Type B pancreatic cell (in vitro differentiated cells): ENCODE data around the gene NFE2L3. TPM values are rescaled to one million over a fixed set of nuclear protein-coding genes. Genes with fewer than 3 reads are reported as not detected.
"Not testable (repeated sequence)": the region's sequence is repeated elsewhere in the genome, so short reads cannot be mapped to it uniquely, and the experiment has no call there.

Experiments
- DNase-seq: peaks from one replicate; pipeline ENCODE4 v3.0.0; 2021; ENCODE audit warnings: mixed read lengths; ENCODE audit not compliant: unreplicated experiment; ENCODE audit errors: extremely low spot score
- H3K27ac Mint-ChIP-seq: 2 replicates; pipeline ENCODE4 v1.8.0; 2021; ENCODE audit warnings: mild to moderate bottlenecking, mixed read lengths
- H3K27me3 Mint-ChIP-seq: 2 replicates; pipeline ENCODE4 v1.8.0; 2021; ENCODE audit warnings: mixed read lengths
- H3K36me3 Mint-ChIP-seq: 2 replicates; pipeline ENCODE4 v1.8.0; 2021; ENCODE audit warnings: mixed read lengths
- H3K4me1 Mint-ChIP-seq: one replicate; pipeline ENCODE4 v1.8.0; 2021; ENCODE audit warnings: mixed read lengths; ENCODE audit not compliant: unreplicated experiment
- H3K4me3 Mint-ChIP-seq: 2 replicates; pipeline ENCODE4 v1.8.0; 2021; ENCODE audit warnings: mild to moderate bottlenecking, mixed read lengths
- H3K9me3 Mint-ChIP-seq: 2 replicates; pipeline ENCODE4 v1.8.0; 2021; ENCODE audit warnings: mixed read lengths
- CTCF ChIP-seq: fragments of 200-600 bp; sonication (generic); conservative IDR thresholded peaks from 2 replicates; pipeline ENCODE4 v1.5.0; 2021; ENCODE audit warnings: antibody characterized with exemption, mild to moderate bottlenecking
- total RNA-seq: library from RNA; stranded (reverse); gene quantifications from 2 replicates; pipeline ENCODE4 v1.2.1, GENCODE V29; 2021; ENCODE audit warnings: low replicate concordance

NFE2L3 gene
- total RNA-seq, 1 donor from 2014 or later: 6.5 TPM

DNA sequence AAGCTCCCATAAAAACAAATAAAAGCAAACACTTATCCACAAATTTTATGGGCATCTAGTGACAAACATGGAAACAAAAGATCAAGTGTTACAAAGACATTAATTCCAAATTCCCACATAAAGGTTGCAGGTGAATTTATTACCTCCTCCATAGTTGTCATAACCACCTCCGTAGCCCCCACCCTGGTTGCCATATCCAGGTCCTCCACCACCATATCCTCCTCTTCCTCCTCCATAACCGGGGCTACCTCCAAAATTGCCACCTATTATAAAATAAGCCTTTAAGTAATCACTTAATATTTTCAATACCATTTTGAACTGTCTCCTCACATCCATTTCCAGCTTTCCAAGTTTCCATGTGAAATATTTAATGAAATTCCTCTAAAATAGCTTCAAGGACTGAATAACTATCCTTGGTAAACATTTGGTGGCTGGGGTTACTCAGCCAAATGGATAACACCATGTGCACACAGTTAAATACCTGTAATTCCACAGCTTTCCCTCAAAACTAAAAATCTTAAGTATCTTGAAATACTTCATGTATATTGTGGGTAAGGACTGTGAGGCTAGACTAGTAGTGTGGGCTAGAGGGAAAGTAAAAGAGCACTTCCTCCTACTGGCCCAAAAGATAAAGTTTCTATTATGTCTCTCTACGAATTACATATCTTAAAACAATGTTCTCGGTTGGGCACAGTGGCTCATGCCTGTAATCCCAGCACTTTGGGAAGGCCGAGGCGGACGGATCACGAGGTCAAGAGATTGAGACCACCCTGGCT is 41.6 kb downstream of the NFE2L3 start:
- Mint-ChIP-seq H3K36me3 (peaks cover 80% of the 10 kb centered on the region), H3K27ac (peak overlapping the region; percentile 76), H3K9me3 (no peaks in the 10 kb centered on the region), H3K4me3 (peak overlapping the region; percentile 70), H3K27me3 (no peaks in the 10 kb centered on the region), H3K4me1 (peaks cover 44% of the 10 kb centered on the region)
- DNase-seq: no peak
- TF ChIP-seq CTCF: no peak

GRCh38 chr7:26194764-26195163 is 42.8 kb downstream of the NFE2L3 start:
- not testable (repeated sequence) for H3K27ac Mint-ChIP-seq, H3K4me3 Mint-ChIP-seq, H3K27me3 Mint-ChIP-seq, DNase-seq, H3K9me3 Mint-ChIP-seq
- H3K36me3 Mint-ChIP-seq: peaks cover 81% of the 10 kb centered on the region
- peaks cover 44% of the 10 kb centered on the region for H3K4me1 Mint-ChIP-seq

- H3K4me1 Mint-ChIP-seq: peaks cover 44% of the 10 kb centered on the region
- no peak for TF ChIP-seq CTCF
- no peak for DNase-seq
- no peak overlapping the region for H3K4me3 Mint-ChIP-seq
- H3K36me3 Mint-ChIP-seq: peaks cover 80% of the 10 kb centered on the region
- no peaks in the 10 kb centered on the region for H3K27me3 Mint-ChIP-seq
- H3K27ac Mint-ChIP-seq: no peak overlapping the region
- H3K9me3 Mint-ChIP-seq: no peaks in the 10 kb centered on the region
Observed at GRCh38 chr7:26195182-26195581, 43.2 kb downstream of the NFE2L3 start.

- Mint-ChIP-seq H3K4me1 (peaks cover 44% of the 10 kb centered on the region), H3K27ac (peak overlapping the region; percentile 71), H3K27me3 (peaks cover 7% of the 10 kb centered on the region), H3K9me3 (no peaks in the 10 kb centered on the region), H3K4me3 (peak overlapping the region; percentile 72), H3K36me3 (peaks cover 79% of the 10 kb centered on the region)
- TF ChIP-seq CTCF: no peak
- DNase-seq: no peak
Observed at GRCh38 chr7:26195867-26196657, 44.1 kb downstream of the NFE2L3 start.

DNA sequence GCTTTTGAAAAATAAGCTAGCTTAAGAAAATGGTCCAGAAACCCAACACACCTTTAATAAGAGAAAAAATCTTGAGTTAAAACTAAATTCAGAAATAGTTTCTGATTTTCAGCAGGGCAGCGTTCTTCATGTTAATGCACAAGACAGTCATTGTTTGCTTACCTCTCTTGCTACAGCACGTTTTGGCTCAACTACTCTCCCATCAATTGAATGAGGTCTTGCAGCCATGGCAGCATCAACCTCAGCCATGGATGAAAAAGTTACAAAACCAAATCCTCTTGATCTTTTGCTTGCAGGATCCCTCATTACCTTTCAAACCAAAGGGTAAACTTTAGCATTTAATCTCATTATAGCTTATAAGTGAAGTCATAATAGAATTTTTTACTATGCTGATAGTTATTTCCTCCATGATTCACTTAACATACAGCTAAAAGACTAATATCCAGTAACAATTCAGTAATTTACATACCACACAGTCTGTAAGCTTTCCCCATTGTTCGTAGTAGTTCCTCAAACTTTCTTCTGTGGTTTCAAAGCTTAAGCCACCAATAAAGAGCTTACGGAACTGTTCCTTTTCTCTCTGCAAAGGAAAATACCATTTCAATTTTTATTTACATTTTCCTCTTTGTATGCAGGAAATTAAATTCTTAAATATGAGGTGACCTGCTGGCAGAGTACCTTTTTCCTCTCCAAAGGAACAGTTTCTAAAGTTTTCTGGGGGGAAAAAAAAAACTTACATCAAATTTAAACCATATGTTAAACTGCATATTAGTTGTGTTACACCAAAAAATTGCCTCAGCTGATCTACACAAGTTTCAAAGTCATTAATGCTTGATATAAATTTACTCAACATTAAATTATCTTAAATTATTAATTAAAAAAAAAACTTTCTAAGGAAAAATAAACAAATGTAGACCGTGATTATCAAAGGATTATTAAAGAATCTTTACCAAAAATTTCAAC is 45.4 kb downstream of the NFE2L3 start:
- Mint-ChIP-seq H3K9me3 (no peaks in the 10 kb centered on the region), H3K4me1 (peaks cover 38% of the 10 kb centered on the region), H3K4me3 (peak overlapping the region; percentile 97), H3K36me3 (peaks cover 71% of the 10 kb centered on the region), H3K27me3 (peaks cover 7% of the 10 kb centered on the region), H3K27ac (peak overlapping the region; percentile 100)
- DNase-seq: no peak
- TF ChIP-seq CTCF: no peak
